AG04450 (cell line): Measurements from ENCODE around the gene GNS. TPM values are rescaled to one million over a fixed set of nuclear protein-coding genes. Genes with fewer than 3 reads are reported as not detected.

Experiments
- CTCF ChIA-PET: fragments of 300-600, 350-600 bp; formaldehyde crosslinking; extraction: SDS; loops from one replicate; lab custom pipeline; 2022; ENCODE audit warnings: antibody characterized with exemption, inconsistent platforms; lab: Charles Lee
- POLR2A ChIA-PET: fragments of 350-600 bp; formaldehyde crosslinking; extraction: SDS; loops from one replicate; lab custom pipeline; 2021; ENCODE audit warnings: antibody characterized with exemption, inconsistent platforms; lab: Yijun Ruan, JAX
- DNase-seq: peaks from one replicate; pipeline ENCODE4 v3.0.0-alpha.2; 2011; ENCODE audit warnings: low read depth, low spot score
- H3K27ac ChIP-seq: one replicate; pipeline ENCODE4 v1.5.1; 2012; ENCODE audit warnings: low read depth, low read length, control low read depth
- H3K27me3 ChIP-seq: one replicate; pipeline ENCODE4 v1.6.0; 2012; ENCODE audit warnings: low read length; ENCODE audit not compliant: control insufficient read depth, insufficient read depth
- H3K4me3 ChIP-seq: 2 replicates; pipeline ENCODE4 v1.5.1; 2011; ENCODE audit warnings: mild to moderate bottlenecking, low read depth, low read length, control low read depth
- H3K9me3 ChIP-seq: 2 replicates; pipeline ENCODE4 v1.5.1; 2012; ENCODE audit warnings: low read length; ENCODE audit not compliant: control insufficient read depth, insufficient read depth
- polyA plus RNA-seq: library from polyadenylated mRNA; depleted of rRNA; stranded (reverse); fragments of >200 nt; gene quantifications from 2 replicates; pipeline ENCODE4 v1.2.3, GENCODE V29; 2011
- TF ChIP-seq, protein P1 (sequence below): IDR thresholded peaks from 2 replicates; pipeline ENCODE4 v1.5.1; 2011; ENCODE audit warnings: low read depth, low read length, control low read depth, inconsistent platforms

The GNS gene
- polyA plus RNA-seq, 1 experiment: 212 TPM

- TF ChIP-seq, protein P1, sequence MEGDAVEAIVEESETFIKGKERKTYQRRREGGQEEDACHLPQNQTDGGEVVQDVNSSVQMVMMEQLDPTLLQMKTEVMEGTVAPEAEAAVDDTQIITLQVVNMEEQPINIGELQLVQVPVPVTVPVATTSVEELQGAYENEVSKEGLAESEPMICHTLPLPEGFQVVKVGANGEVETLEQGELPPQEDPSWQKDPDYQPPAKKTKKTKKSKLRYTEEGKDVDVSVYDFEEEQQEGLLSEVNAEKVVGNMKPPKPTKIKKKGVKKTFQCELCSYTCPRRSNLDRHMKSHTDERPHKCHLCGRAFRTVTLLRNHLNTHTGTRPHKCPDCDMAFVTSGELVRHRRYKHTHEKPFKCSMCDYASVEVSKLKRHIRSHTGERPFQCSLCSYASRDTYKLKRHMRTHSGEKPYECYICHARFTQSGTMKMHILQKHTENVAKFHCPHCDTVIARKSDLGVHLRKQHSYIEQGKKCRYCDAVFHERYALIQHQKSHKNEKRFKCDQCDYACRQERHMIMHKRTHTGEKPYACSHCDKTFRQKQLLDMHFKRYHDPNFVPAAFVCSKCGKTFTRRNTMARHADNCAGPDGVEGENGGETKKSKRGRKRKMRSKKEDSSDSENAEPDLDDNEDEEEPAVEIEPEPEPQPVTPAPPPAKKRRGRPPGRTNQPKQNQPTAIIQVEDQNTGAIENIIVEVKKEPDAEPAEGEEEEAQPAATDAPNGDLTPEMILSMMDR: peak; percentile 83
- CTCF ChIA-PET: interaction anchor here (0.6 to 4.2 kb wide), 48 partner anchors 10 to 1913 kb away, joined by 3 to 37 read pairs (median 5); partner anchors contain the start of gene GNS
- Histone ChIP-seq H3K27me3 (peaks cover 22% of the 10 kb centered on the region), H3K9me3 (no peaks in the 10 kb centered on the region), H3K4me3 (no peak overlapping the region), H3K27ac (no peak overlapping the region)
- POLR2A ChIA-PET: interaction anchor here (0.9 kb wide), 1 partner anchor 15 kb away, joined by 5 read pairs; no protein-coding TSS in a partner anchor
- DNase-seq: peak; percentile 66
These were observed 37.1 kb upstream of the GNS start for GRCh38 chr12:64796205-64796845.

GRCh38 chr12:64794305-64794704 lies 35.1 kb upstream of the GNS start:
- Histone ChIP-seq H3K9me3 (no peaks in the 10 kb centered on the region), H3K27me3 (peaks cover 15% of the 10 kb centered on the region), H3K4me3 (no peak overlapping the region), H3K27ac (no peak overlapping the region)
- ChIA-PET CTCF (interaction anchor here (1.0 to 2.2 kb wide), 3 partner anchors 12 to 438 kb away, joined by 3 to 17 read pairs (median 3); no protein-coding TSS in a partner anchor), POLR2A (no interaction called here)
- TF ChIP-seq, protein P1: no peak
- DNase-seq: no peak

GRCh38 chr12:64793610-64794009 lies 34.4 kb upstream of the GNS start:
- CTCF ChIA-PET: interaction anchor here (2.5 kb wide), 1 partner anchor 8 kb away, joined by 17 read pairs; no protein-coding TSS in a partner anchor
- peaks cover 10% of the 10 kb centered on the region for H3K27me3 ChIP-seq
- no peak overlapping the region for H3K27ac ChIP-seq
- no peaks in the 10 kb centered on the region for H3K9me3 ChIP-seq
- TF ChIP-seq, protein P1: no peak
- POLR2A ChIA-PET: no interaction called here
- H3K4me3 ChIP-seq: no peak overlapping the region
- no peak for DNase-seq

GRCh38 chr12:64792128-64792527 lies 32.9 kb upstream of the GNS start:
- POLR2A ChIA-PET: no interaction called here

More at GRCh38 chr12:64792128-64792527, 32.9 kb upstream of the GNS start:
- no peak overlapping the region for H3K27ac ChIP-seq
- peaks cover 11% of the 10 kb centered on the region for H3K27me3 ChIP-seq
- no peaks in the 10 kb centered on the region for H3K9me3 ChIP-seq
- no peak for DNase-seq
- H3K4me3 ChIP-seq: no peak overlapping the region
- CTCF ChIA-PET: interaction anchor here (2.5 kb wide), 1 partner anchor 9 kb away, joined by 17 read pairs; no protein-coding TSS in a partner anchor
- TF ChIP-seq, protein P1: no peak
